GM19324 (cell line): Measurements from ENCODE around the gene CCDC184.
"Not testable (repeated sequence)": the region's sequence is repeated elsewhere in the genome, so short reads cannot be mapped to it uniquely, and the experiment has no call there.

Experiments used
- ATAC-seq: cut with Tn5 transposase; IDR thresholded peaks from one replicate; pipeline ENCODE4 v1.9.1; 2021; ENCODE audit warnings: mild to moderate bottlenecking, moderate library complexity; ENCODE audit not compliant: unreplicated experiment, low FRiP score

The CCDC184 gene

GRCh38 chr12:48201516-48201915, 18.1 kb downstream of the CCDC184 start:
- ATAC-seq, result no peak

GRCh38 chr12:48202766-48203165, 19.3 kb downstream of the CCDC184 start:
- no peak for ATAC-seq

GRCh38 chr12:48203192-48203591, 19.7 kb downstream of the CCDC184 start, which contains the start of gene OR10AD1:
TSS of gene OR10AD1 (minus strand) at chr12:48203292. CDS start at chr12:48203292, 0 bp downstream.
- ATAC-seq, result no peak

DNA sequence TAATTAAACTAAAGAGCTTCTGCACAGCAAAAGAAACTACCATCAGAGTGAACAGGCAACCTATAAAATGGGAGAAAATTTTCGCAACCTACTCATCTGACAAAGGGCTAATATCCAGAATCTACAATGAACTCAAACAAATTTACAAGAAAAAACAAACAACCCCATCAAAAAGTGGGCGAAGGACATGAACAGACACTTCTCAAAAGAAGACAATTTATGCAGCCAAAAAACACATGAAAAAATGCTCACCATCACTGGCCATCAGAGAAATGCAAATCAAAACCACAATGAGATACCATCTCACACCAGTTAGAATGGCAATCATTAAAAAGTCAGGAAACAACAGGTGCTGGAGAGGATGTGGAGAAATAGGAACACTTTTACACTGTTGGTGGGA, 26.1 kb downstream of the CCDC184 start:
- ATAC-seq, result not testable (repeated sequence)

DNA sequence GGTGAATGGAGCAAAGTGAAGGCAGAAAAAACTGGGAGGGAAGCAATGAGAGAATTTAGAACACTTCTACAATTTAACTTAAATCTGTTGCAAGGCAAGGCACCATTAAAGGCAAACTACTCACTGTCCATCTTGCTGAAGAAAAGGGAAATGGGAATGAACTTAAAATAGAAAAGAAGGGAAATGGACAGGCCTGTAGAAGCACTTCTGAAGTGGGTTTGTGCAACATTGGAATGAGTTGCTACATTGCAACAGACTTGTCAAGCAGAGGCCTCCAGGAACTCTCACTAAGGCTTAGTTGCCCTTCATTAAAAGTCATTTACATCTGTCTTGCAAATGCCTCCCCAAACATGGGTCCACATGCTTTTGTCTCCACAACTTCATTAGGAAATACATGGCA, 33.3 kb downstream of the CCDC184 start:
- ATAC-seq, result no peak

GRCh38 chr12:48219631-48220030, 36.2 kb downstream of the CCDC184 start:
- ATAC-seq, result no peak

- no peak for ATAC-seq
Observed at GRCh38 chr12:48220701-48221100, 37.3 kb downstream of the CCDC184 start.

GRCh38 chr12:48221645-48222044, 38.2 kb downstream of the CCDC184 start:
- ATAC-seq, result no peak

GRCh38 chr12:48224533-48224932, 41.1 kb downstream of the CCDC184 start:
- ATAC-seq, result not testable (repeated sequence)

- not testable (repeated sequence) for ATAC-seq
Observed at GRCh38 chr12:48231169-48231958, 47.9 kb downstream of the CCDC184 start.
